Mesodermal cell (in vitro differentiated cells): Measurements from ENCODE around the gene TPO.

Experiments
- H3K27ac ChIP-seq: 2 replicates; pipeline ENCODE4 v1.7.0; 2013; ENCODE audit warnings: mild to moderate bottlenecking, low read depth, low read length, moderate library complexity; ENCODE audit not compliant: severe bottlenecking
- H3K36me3 ChIP-seq: 2 replicates; pipeline ENCODE4 v1.7.1; 2013; ENCODE audit warnings: mild to moderate bottlenecking, low read length, moderate library complexity; ENCODE audit not compliant: control insufficient read depth, insufficient read depth
- H3K4me1 ChIP-seq: one replicate; pipeline ENCODE4 v1.7.1; 2013; ENCODE audit warnings: mild to moderate bottlenecking, low read length; ENCODE audit not compliant: insufficient read depth, control insufficient read depth, poor library complexity, severe bottlenecking
- H3K4me3 ChIP-seq: 2 replicates; pipeline ENCODE4 v1.7.0; 2013; ENCODE audit warnings: low read length, control low read depth, mild to moderate bottlenecking; ENCODE audit not compliant: insufficient read depth, poor library complexity, severe bottlenecking; ENCODE audit errors: extremely low read depth
- H3K9me3 ChIP-seq: 2 replicates; pipeline ENCODE4 v1.7.1; 2013; ENCODE audit warnings: mild to moderate bottlenecking, low read length, moderate library complexity; ENCODE audit not compliant: control insufficient read depth
- WGBS, 2 experiments: methylation state at CpG; one replicate each; pipeline ENCODE4 v1.1.5; 2013; ENCODE audit warnings: missing lambda C conversion rate in 2 of 2; ENCODE audit not compliant: insufficient coverage in 2 of 2; 5-methylcytosine and 5-hydroxymethylcytosine counted together

The TPO gene

DNA sequence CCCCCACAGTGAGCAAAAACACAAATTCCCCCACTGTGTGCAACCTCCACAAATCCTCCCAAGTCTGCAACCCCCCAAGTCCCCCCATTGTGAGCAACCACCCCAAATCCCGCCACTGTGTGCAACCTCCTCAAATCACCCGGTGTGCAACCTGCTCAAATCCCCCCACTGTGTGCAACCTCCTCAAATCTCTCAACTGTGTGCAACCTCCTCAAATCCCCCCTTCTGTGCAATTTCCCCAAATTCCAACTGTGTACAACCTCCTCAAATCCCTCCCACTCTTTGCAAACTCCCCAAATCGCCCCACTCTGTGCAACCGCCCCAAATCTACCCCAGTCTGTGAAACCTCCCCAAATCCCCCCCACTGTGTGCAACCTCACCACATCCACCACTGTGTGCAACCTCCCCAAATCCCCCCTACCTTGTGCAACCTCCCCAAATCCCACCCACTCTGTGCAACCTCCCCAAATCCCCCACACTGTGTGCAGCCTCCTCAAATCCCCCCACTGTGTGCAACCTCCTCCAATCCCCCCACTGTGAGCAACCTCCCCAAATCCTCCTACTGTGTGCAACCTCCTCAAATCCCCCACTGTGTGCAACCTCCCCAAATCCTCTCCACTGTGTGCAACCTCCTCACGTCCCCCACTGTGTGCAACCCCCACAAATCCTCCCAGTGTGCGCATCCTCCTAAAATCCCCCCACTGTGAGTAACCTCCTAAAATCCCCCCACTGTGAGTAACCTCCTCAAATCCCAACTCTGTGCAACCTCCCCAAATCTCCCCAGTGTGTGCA lies 115.2 kb downstream of the TPO start:
- WGBS, 2 experiments: 55 to 63% methylated on average over 6 of the region's 6 CpGs
- H3K4me1 ChIP-seq: no peaks in the 10 kb centered on the region
- H3K27ac ChIP-seq: no peak overlapping the region
- no peaks in the 10 kb centered on the region for H3K9me3 ChIP-seq
- H3K4me3 ChIP-seq: no peak overlapping the region
- H3K36me3 ChIP-seq: no peaks in the 10 kb centered on the region

DNA sequence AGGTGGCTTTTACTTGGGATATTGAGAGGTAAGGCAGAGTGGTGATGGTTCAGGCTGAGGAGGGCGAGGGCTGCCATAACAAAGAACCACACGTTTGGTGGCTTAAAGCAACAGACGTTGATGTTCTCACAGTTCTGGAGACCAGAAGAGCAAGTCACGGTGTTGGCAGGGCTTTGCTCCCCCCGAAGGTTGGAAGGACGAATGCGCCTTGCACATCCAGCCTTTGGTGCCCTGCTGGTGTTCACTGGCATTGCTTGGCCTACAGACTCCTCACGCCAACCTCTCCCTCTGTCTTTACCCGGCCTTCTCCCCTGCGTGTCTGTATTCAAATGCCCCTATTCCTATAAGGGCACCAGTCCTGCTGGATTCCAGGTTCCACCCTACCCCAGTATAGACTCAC lies 125.4 kb downstream of the TPO start:
- WGBS, 2 experiments: 52 to 53% methylated on average over 7 to 10 of the region's 10 CpGs
- Histone ChIP-seq H3K9me3 (no peaks in the 10 kb centered on the region), H3K27ac (no peak overlapping the region)

GRCh38 chr2:1539441-1539840 lies 126.2 kb downstream of the TPO start:
- Histone ChIP-seq H3K4me3 (no peak overlapping the region), H3K4me1 (no peaks in the 10 kb centered on the region), H3K9me3 (no peaks in the 10 kb centered on the region), H3K36me3 (no peaks in the 10 kb centered on the region), H3K27ac (no peak overlapping the region)
- whole genome bisulfite sequencing, 2 experiments: 93 to 95% methylated on average over 15 to 18 of the region's 19 CpGs

More for the DNA sequence above, 125.4 kb downstream of the TPO start:
- Histone ChIP-seq H3K4me1 (no peaks in the 10 kb centered on the region), H3K4me3 (no peak overlapping the region), H3K36me3 (no peaks in the 10 kb centered on the region)

DNA sequence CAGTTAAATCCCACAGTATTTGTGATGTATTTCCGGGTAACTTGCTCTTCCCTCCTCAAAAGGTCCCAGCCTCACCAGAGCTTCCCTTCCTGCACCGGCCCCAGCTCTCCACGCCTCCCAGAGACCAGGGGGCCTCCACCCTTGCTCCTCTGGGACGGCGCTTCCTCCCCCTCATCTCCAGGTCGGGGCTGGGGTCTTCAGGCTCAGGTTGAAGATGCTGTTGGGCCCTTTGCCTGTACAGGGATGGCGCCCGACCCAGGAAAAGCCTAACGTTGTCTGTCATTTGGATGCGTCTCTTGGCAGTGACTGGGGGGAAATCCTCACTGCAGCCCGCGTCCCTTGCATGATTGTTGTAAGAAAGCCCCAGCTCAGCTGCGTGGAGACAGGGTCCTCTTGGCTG lies 126.7 kb downstream of the TPO start:
- Histone ChIP-seq H3K36me3 (no peaks in the 10 kb centered on the region), H3K4me3 (no peak overlapping the region), H3K27ac (no peak overlapping the region), H3K9me3 (no peaks in the 10 kb centered on the region), H3K4me1 (no peaks in the 10 kb centered on the region)
- WGBS, 2 experiments: 97 to 98% methylated on average over 8 to 10 of the region's 13 CpGs

DNA sequence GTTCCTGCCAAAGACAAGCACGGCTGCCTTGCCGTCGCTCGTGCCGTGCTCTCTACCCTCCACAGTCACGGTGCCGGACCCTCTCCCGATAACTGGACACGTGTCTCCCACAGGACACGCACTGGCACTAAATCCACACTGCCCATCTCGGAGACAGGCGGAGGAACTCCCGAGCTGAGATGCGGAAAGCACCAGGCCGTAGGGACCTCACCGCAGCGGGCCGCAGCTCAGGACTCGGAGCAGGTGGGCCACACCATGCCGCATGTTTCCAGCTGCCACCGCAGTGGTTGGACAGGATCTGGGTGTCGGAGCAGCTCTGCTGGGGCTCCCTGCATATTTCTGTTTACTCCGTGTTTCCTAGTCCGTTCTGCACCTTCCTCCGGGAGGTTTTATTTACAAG lies 127.2 kb downstream of the TPO start:
- Histone ChIP-seq H3K36me3 (no peaks in the 10 kb centered on the region), H3K4me3 (no peak overlapping the region), H3K27ac (no peak overlapping the region), H3K4me1 (no peaks in the 10 kb centered on the region), H3K9me3 (no peaks in the 10 kb centered on the region)
- WGBS, 2 experiments: 91 to 96% methylated on average over 22 of the region's 25 CpGs

DNA sequence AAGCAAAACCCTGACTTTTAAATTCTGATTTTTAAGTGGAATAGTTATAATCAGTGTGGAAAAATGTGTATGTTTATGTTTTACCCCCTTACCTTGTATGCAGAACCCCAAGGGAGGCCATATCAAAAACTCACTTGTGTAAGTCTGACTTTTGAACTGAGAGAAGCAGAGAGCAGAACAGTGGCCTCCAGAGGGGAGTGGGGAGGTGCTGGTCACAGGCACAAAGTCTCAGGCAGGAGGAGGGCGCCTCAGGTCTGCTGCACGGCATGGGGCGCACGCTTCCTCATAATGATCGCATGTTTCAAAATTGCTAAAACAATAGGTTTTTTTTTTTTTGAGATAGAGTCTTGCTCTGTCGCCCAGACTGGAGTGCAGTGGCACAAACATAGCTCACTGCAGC lies 127.8 kb downstream of the TPO start:
- WGBS, 2 experiments: 81 to 87% methylated on average over 6 of the region's 6 CpGs
- Histone ChIP-seq H3K27ac (no peak overlapping the region), H3K36me3 (no peaks in the 10 kb centered on the region), H3K4me1 (no peaks in the 10 kb centered on the region), H3K4me3 (no peak overlapping the region), H3K9me3 (no peaks in the 10 kb centered on the region)

DNA sequence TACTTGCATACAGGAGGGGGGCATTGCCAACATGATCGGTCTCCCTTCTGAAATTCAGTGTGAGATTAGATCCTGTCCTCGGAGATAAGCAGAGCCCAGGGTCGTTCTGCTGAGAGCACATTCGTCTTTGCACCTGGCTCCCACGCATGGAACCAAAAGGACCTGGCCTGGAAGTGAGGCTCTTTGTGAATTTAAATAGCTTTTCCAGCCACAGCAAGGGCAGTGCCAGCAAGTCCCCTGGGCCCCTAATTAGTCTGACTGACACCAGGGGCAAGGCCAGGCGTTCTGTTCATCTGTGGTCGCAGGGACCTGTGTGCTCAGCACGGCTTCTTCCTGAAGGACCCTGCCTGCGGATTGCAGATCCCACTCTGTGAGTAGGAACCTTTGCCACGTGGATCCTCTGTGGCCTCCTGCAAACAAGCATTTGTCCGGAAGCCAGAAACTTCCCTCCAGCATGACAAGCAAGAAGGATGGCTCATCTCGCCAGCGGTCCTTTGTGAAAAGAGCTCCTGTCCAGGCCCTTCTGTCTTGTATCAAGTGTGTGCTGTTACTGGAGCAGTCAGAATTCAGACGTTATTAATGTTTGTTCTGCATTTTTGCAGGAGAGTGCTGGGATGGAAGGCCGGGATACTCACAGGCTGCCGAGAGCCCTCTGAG lies 128.7 kb downstream of the TPO start:
- 85 to 93% methylated on average over 16 of the region's 16 CpGs for WGBS, 2 experiments
- Histone ChIP-seq H3K4me3 (no peak overlapping the region), H3K36me3 (no peaks in the 10 kb centered on the region), H3K27ac (no peak overlapping the region), H3K4me1 (no peaks in the 10 kb centered on the region), H3K9me3 (no peaks in the 10 kb centered on the region)

DNA sequence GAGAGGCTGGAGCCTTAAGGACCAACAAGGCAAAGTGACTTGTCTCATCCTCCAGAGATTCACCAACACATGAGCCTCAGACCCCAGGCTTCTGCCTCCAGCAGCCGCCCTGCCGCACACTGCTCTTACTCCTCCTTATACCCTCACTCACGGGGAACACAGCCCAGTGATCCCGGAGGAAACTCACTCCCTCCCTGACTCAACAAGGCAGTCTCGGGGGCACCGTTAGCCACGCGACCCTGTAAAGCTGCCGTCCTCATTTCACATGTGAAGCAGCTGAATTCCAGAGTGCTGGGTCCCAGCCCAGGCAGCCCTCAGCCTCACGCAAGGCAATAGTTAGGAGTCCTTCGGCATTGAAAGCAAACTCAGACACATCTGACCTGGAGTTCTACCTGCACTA lies 129.7 kb downstream of the TPO start:
- Histone ChIP-seq H3K4me1 (no peaks in the 10 kb centered on the region), H3K4me3 (no peak overlapping the region), H3K36me3 (no peaks in the 10 kb centered on the region), H3K27ac (no peak overlapping the region), H3K9me3 (no peaks in the 10 kb centered on the region)
- 90% methylated on average over 10 to 11 of the region's 11 CpGs for WGBS, 2 experiments

DNA sequence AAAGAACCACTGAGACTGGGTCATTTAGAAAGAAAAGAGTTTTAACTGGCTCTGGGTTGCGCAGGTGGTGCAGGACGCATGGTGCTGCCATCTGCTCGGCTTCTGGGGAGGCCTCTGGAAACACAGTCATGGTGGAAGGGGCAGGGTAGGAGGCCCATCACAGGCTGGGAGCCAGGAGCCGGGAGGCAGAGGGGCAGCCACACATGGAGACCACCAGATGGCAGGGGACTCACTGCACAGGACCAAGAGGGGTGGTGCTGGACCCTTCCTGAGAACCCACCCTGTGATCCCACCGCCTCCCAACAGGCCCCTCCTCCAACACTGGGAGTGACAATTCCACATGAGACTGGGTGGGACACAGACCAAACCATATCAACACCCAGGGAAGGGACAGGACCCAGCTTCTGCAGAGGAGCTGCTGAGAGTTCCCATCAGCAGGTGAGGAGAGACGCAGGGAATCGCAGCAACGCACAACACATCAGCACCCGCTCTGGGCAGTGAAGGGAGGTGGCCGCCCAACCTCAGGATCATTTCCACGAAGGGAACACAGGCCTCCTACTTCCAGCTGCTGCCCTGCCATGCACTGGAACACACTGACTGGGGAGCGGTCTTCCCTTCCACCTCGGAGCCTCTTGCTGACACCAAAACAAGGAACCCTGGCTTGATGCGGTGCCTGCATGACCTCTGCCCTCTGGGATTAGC lies 130.7 kb downstream of the TPO start:
- 92 to 97% methylated on average over 12 to 13 of the region's 14 CpGs for WGBS, 2 experiments
- Histone ChIP-seq H3K4me1 (no peaks in the 10 kb centered on the region), H3K4me3 (no peak overlapping the region), H3K9me3 (no peaks in the 10 kb centered on the region), H3K27ac (no peak overlapping the region), H3K36me3 (no peaks in the 10 kb centered on the region)

GRCh38 chr2:1544478-1545069 lies 131.3 kb downstream of the TPO start:
- Histone ChIP-seq H3K4me3 (no peak overlapping the region), H3K36me3 (no peaks in the 10 kb centered on the region), H3K4me1 (no peaks in the 10 kb centered on the region), H3K9me3 (no peaks in the 10 kb centered on the region), H3K27ac (no peak overlapping the region)
- 86% methylated on average over 4 of the region's 4 CpGs for WGBS, 2 experiments
